ENCODE data around the gene MYH11. TPM values are rescaled to one million over a fixed set of nuclear protein-coding genes. Genes with fewer than 3 reads are reported as not detected.

MYH11 gene
- total and polyA plus RNA-seq, 2 of the 13 experiments (the other 11 are each of a cell fraction or from before 2014, with no cell fraction given): not detected

DNA sequence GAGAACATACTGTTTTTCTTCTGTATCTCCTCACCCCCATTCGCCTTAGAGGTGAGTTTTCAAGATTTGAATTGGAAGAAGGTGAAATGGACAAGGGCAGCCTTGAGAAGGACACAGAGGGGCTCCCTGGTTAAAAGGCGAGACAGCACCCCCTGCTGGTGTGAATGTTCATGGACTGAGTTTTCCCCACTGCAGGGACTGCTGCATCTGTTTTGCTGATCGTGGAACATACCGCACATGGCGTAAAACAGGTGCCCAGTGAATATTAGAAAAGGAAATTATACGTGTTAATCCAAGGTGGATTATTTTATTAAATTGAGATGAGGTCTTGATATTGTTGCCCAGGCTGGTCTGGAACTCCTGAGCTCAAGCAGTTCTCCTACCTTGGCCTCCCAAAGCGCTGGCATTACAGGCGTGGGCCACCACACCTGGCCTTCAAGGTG lies 152.3 kb downstream of the MYH11 start (continued):
- TF ChIP-seq, protein P1, sequence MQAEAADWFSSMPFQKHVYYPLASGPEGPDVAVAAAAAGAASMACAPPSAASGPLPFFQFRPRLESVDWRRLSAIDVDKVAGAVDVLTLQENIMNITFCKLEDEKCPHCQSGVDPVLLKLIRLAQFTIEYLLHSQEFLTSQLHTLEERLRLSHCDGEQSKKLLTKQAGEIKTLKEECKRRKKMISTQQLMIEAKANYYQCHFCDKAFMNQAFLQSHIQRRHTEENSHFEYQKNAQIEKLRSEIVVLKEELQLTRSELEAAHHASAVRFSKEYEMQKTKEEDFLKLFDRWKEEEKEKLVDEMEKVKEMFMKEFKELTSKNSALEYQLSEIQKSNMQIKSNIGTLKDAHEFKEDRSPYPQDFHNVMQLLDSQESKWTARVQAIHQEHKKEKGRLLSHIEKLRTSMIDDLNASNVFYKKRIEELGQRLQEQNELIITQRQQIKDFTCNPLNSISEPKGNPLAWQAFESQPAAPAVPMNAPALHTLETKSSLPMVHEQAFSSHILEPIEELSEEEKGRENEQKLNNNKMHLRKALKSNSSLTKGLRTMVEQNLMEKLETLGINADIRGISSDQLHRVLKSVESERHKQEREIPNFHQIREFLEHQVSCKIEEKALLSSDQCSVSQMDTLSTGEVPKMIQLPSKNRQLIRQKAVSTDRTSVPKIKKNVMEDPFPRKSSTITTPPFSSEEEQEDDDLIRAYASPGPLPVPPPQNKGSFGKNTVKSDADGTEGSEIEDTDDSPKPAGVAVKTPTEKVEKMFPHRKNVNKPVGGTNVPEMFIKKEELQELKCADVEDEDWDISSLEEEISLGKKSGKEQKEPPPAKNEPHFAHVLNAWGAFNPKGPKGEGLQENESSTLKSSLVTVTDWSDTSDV (CRISPR knock-in tag; IDR thresholded peaks at IDR 0.05): no peak
- TF ChIP-seq SAP130 (CRISPR knock-in tag; IDR thresholded peaks at IDR 0.05; ENCODE audit: low read depth) (peak; percentile 28; the same call in 1 of the 2 replicates), ZNF879 (CRISPR knock-in tag; IDR thresholded peaks at IDR 0.05) (no peak), SP4 (CRISPR knock-in tag; IDR thresholded peaks at IDR 0.05) (peak; percentile 51; the same call in 1 of the 2 replicates), MXI1 (IDR thresholded peaks at IDR 0.05; ENCODE audit: borderline replicate concordance, low read depth, low read length) (peak; percentile 47; the same call in 1 of the 3 replicates), ZBTB38 (CRISPR knock-in tag; IDR thresholded peaks at IDR 0.05) (0 out of 2 replicates have a peak, but pooled peaks have one; percentile 33), ZNF615 (CRISPR knock-in tag; IDR thresholded peaks at IDR 0.05; ENCODE audit: borderline replicate concordance) (0 out of 2 replicates have a peak, but pooled peaks have one; percentile 46), RELA (CRISPR knock-in tag; IDR thresholded peaks at IDR 0.05) (0 out of 2 replicates have a peak, but pooled peaks have one; percentile 42), ZNF143 (CRISPR knock-in tag; IDR thresholded peaks at IDR 0.05) (0 out of 2 replicates have a peak, but pooled peaks have one; percentile 18), MED1 (CRISPR knock-in tag; IDR thresholded peaks at IDR 0.05) (peak; percentile 65; the same call in 1 of the 2 replicates), ZNF501 (CRISPR knock-in tag; IDR thresholded peaks at IDR 0.05) (peak; percentile 51; the same call in 1 of the 2 replicates), IKZF1 (IDR thresholded peaks at IDR 0.05) (no peak), ZKSCAN8 (CRISPR knock-in tag; IDR thresholded peaks at IDR 0.05; ENCODE audit: borderline replicate concordance) (peak; percentile 44; the same call in 1 of the 2 replicates), ZNF761 (CRISPR knock-in tag; conservative IDR thresholded peaks at IDR 0.05) (no peak), PHF8 (CRISPR knock-in tag; IDR thresholded peaks at IDR 0.05) (no peak), NFE2L2 (IDR thresholded peaks at IDR 0.05; ENCODE audit: low read length) (peak; percentile 15; the same call in 1 of the 2 replicates), RXRB (CRISPR knock-in tag; IDR thresholded peaks at IDR 0.05; ENCODE audit: borderline replicate concordance) (peak; percentile 49; the same call in 1 of the 2 replicates)
- TF ChIP-seq, protein P2, sequence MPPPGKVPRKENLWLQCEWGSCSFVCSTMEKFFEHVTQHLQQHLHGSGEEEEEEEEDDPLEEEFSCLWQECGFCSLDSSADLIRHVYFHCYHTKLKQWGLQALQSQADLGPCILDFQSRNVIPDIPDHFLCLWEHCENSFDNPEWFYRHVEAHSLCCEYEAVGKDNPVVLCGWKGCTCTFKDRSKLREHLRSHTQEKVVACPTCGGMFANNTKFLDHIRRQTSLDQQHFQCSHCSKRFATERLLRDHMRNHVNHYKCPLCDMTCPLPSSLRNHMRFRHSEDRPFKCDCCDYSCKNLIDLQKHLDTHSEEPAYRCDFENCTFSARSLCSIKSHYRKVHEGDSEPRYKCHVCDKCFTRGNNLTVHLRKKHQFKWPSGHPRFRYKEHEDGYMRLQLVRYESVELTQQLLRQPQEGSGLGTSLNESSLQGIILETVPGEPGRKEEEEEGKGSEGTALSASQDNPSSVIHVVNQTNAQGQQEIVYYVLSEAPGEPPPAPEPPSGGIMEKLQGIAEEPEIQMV (CRISPR knock-in tag; IDR thresholded peaks at IDR 0.05; ENCODE audit: low read depth): 0 out of 2 replicates have a peak, but pooled peaks have one; percentile 38
- TF ChIP-seq, protein P3, sequence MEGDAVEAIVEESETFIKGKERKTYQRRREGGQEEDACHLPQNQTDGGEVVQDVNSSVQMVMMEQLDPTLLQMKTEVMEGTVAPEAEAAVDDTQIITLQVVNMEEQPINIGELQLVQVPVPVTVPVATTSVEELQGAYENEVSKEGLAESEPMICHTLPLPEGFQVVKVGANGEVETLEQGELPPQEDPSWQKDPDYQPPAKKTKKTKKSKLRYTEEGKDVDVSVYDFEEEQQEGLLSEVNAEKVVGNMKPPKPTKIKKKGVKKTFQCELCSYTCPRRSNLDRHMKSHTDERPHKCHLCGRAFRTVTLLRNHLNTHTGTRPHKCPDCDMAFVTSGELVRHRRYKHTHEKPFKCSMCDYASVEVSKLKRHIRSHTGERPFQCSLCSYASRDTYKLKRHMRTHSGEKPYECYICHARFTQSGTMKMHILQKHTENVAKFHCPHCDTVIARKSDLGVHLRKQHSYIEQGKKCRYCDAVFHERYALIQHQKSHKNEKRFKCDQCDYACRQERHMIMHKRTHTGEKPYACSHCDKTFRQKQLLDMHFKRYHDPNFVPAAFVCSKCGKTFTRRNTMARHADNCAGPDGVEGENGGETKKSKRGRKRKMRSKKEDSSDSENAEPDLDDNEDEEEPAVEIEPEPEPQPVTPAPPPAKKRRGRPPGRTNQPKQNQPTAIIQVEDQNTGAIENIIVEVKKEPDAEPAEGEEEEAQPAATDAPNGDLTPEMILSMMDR (CRISPR knock-in tag; IDR thresholded peaks at IDR 0.05): peak; percentile 97
- TF ChIP-seq, protein P4, sequence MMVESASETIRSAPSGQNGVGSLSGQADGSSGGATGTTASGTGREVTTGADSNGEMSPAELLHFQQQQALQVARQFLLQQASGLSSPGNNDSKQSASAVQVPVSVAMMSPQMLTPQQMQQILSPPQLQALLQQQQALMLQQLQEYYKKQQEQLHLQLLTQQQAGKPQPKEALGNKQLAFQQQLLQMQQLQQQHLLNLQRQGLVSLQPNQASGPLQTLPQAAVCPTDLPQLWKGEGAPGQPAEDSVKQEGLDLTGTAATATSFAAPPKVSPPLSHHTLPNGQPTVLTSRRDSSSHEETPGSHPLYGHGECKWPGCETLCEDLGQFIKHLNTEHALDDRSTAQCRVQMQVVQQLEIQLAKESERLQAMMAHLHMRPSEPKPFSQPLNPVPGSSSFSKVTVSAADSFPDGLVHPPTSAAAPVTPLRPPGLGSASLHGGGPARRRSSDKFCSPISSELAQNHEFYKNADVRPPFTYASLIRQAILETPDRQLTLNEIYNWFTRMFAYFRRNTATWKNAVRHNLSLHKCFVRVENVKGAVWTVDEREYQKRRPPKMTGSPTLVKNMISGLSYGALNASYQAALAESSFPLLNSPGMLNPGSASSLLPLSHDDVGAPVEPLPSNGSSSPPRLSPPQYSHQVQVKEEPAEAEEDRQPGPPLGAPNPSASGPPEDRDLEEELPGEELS (CRISPR knock-in tag; IDR thresholded peaks at IDR 0.05): no peak
- TF ChIP-seq, protein P5, sequence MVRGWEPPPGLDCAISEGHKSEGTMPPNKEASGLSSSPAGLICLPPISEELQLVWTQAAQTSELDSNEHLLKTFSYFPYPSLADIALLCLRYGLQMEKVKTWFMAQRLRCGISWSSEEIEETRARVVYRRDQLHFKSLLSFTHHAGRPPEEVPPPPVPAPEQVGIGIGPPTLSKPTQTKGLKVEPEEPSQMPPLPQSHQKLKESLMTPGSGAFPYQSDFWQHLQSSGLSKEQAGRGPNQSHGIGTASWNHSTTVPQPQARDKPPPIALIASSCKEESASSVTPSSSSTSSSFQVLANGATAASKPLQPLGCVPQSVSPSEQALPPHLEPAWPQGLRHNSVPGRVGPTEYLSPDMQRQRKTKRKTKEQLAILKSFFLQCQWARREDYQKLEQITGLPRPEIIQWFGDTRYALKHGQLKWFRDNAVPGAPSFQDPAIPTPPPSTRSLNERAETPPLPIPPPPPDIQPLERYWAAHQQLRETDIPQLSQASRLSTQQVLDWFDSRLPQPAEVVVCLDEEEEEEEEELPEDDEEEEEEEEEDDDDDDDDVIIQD (CRISPR knock-in tag; IDR thresholded peaks at IDR 0.05; ENCODE audit: low read depth): no peak

Data from HepG2 (cell line).